GM19035 (cell line): ENCODE data around the gene GAK.

Source experiments
- ATAC-seq: cut with Tn5 transposase; IDR thresholded peaks from one replicate; pipeline ENCODE4 v1.9.1; 2021; ENCODE audit not compliant: unreplicated experiment

GAK gene

DNA sequence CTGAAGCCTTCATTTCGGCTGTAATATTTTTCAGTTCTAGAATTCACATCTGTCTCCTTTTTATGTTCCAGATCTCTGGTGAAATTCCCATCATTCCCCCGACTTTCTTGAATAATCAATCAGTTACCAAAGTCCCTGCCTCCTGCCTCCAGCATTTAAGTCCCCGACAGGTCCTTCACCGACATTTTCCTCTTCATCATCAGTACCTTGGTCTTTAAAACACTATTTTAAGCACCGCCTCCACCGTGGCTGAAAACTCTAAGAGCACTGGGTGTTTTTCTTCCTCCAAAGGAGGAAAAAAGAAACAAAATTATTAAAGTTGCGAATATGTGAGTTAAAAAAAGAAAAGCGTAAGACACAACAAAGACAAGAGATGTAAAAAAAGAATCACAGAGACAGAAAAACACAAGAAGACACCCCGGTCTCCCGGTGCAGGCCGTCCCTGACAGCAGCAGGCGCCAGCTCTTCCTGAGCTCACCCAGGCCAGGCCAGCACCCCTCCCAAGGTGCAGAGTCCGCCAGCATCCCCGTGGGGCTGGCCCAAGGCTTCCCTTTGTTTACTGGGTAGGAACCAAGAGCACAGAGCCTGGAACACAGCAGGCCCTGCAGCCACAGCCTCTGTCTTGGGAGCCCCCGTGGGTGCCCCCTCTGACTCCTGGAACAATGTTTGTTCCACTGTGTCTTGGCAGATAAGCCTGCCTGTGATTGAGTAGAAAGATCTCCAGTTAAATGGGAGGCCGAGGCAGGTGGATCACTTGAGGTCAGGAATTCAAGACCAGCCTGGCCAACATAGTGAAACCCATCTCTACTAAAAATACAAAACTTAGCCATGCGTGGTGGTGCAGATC, 56.9 kb downstream of the GAK start:
- ATAC-seq = no peak

DNA sequence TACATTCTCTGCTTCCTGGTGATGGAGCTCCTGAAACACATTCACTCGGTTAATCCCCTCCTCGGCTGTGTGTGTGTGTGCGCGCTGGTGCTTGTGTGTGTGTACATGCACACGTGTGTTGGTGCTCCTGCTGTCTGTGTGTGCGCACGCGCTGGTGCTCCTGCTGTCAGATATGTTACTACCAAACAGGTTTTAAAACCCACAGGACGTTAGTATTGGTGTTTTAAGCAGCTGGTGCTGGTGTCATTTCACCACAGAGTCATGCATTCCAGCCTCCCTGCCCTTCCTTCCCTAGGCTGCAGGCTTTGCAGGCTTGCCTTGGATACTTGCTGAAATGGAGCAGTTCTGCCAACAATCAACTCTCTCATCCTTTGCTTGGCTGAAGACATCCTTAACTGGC, 58.1 kb downstream of the GAK start:
- ATAC-seq = no peak

DNA sequence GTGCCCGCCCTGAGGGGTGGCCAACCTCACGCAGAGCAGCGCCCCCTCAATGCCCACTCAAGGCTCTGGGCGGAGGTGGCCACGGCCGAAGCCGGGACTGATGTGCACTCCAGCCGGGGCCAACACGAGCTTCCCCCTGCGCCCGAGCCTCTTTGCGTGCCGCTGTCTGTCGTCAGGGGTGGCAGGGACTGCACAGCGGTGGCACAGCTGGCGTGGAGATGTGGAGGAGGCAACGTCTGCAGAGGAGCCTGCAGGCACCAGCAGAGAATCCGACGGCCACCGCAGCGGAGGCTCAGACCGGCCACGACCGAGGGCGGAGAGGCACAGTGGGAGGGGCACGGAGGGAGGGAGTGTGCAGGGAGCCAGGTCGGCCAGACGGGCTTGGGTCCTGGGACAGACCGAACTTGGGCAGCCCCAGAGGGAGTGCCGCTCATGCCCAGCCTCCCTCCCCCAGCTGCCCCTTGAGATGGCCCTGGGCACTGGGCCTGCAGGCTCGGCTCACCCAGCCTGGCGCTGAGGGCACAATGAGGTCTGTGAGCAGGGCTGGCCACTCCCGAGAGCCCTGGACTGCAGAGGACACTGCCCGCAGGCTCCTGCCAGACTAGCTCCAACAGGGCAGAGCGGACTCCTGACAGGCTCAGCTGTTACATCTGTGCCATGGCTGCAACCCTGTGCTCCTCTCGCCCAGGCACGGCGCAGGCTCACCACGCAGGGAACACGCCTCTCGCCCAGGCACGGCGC, 59.7 kb downstream of the GAK start:
- no peak for ATAC-seq

DNA sequence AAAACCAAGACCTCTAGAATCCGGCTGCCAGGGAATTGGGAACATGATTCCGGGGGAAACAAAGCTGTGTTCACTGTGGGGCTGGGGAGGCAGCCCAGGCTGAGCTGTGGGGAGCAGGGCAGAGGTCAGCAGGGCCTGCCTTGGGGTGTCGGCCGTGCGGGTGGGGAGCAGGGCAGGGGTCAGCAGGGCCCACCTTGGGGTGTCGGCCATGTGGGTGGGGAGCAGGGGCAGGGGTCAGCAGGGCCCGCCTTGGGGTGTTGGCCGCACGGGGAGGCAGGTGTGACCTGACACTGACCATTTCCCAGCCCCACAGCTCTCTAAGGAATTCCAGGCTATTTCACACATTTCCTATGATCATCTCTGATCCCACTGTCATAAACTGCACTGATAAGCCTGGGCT, 60.6 kb downstream of the GAK start:
- no peak for ATAC-seq

DNA sequence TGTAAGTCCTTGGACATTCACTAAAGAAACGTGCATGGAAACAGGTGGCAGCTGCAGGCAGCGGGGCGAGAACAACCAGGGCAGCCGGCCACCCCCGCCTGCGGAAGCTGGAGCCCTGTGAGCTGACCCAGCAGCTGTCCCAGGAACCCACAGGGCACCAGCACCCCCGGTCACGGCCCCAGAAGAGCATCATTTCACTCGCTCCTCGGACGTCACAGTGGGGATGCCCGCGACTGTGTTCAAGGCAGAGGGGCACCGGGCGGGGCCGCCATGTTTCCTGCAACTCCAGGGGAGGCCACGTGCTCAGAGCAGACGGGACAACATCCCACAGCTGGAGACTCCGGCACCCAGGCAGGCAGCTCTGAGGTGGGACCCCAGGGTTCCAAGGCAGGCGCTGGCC, 61.2 kb downstream of the GAK start:
- no peak for ATAC-seq

DNA sequence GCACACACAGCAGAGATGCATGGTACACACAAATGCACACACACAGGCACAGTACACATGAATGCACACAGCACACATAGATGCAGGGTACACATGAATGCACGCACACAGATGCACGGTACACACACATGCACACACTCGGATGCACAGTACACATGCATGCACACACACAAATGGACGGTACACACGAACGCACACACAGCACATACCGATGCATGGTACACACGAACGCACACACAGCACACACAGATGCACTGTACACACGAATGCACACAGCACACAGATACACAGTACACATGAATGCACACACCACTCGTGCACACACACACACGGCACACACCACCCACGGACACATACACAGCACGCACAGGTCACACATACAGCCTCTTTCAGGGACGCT, 62.3 kb downstream of the GAK start:
- no peak for ATAC-seq

DNA sequence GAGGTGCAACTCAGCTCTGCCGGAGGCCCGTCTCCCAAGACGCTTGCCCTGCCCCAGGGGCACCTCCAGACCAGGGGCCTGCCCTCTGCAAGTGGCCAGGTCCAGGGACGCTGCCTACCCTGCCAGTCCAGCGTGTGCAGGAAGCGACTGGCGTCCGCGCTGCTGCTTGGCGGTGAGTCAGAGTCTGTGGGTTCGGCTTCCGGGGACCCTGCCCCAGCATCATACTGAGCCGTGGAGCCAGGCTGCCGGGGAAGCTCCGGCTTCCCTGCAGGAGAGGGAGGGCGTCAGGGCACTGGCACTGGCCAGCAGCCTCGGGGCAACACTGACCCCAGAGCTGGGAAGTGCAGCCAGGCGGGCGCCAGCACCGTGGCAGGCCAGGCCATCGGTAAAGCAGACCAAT, 63.7 kb downstream of the GAK start:
- ATAC-seq = no peak

DNA sequence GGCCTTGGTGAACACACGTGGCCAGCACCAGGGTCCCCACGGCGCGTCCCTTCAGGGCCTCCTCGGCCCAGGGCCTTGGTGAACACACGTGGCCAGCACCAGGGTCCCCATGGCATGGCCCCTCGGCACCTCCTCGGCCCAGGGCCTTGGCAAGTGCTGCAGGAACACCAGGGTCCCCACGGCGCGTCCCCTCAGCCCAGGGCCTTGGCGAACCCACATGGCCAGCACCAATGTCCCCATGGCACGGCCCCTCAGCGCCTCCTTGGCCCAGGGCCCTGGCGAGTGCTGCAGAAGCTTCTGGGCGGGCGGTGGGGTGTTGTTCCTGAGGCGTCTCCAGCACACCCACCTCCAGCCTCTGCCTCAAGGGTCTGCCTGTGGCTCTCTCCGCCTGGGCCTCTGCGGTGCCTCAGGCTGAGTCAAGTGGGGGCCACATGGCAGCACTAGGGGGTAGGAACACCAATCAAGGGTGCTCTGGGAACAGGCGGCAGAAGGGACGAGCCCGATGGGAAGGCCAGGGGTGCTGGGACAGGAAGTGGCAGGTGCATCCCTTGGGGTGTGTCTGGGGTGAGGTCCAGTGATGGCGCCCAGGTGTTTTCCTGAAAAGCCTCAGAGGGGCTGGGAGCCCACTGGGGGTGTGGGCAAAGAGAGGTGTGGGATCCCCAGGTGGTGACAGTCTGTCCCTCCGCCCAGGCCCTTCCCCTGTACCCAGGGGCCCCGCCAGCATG, 64.4 kb downstream of the GAK start:
- ATAC-seq = no peak

DNA sequence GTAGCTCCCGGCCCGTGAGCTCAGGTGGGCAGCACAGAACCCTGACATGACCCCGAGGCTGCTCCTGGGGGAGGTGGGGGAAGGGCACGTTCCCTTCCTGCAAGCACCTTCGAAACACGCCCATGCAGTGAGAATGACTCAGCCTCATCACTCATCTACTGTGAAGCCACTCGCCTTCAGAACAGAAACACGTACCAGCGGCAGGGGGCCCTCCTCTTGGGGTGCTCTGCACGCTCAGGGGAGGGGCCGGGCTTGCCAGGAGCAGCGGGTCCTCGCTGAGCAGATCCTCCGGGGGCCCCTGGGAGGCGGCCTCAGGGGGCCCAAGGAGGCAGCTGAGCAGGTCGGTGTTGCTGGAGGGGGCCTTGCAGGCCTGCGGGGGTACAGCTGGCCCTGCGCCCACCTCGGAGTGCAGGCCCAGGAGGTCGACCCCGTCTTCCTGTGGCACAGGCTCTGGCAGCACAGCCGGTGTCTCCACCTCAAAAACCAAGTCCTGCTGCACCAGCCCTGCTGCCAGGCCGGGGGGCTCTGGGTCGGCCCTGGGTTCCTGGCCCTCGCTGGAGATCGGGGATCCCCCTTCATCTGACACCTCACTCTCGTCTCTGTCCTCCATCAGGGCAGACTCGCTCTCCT, 65.2 kb downstream of the GAK start:
- ATAC-seq = no peak

DNA sequence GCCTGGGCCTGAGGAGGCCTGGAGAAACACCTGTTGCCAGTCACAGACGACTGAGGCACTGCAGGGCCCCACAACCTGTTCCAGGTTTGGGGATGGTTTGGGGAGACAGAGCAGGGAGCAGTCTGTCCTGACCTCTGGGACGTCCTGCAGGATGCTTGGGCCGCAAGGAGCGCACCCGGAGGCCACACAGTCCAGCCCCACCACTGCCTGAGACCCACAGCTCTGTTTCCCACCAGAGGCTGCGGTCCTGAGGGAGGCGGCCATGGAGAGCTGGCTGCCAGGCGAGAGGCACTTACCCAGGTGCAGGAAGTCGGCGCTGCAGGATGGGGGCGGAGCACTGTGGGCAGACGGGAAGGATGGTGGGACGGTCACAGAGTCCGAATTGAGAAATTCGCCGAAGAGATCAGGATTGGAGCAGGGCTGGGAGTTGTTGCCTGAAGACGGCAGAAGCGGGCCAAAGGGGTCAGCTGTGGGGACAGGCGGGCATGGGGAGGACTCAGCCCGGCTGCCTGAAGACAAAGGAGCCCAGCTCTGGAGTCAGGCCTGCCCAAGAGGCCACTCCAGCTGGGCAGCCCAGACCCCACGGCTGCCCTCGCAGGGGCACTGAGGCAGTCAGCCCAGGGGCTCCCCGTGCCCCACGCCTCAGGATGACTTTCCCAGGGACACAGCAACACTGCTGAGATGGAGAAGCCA, 65.9 kb downstream of the GAK start:
- ATAC-seq = no peak

DNA sequence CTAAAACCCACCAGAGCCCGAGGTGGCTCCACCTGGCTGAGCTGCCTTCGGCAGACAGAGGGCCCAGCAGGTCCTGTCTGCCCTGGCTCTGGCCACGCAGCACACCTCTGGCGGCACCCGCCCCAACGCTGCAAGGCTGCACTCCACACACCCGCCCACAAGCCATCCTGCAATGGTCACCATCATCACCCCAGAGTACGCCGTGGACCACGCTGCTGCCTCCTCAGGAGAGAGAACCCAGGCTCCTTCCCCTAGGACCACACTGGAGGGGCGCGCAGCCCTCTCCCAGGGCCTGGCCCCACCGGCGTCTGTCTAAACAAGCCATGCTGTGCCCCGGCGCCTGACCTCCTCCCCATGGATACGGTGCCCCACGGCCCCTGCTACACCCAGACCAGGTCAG, 66.5 kb downstream of the GAK start:
- no peak for ATAC-seq

DNA sequence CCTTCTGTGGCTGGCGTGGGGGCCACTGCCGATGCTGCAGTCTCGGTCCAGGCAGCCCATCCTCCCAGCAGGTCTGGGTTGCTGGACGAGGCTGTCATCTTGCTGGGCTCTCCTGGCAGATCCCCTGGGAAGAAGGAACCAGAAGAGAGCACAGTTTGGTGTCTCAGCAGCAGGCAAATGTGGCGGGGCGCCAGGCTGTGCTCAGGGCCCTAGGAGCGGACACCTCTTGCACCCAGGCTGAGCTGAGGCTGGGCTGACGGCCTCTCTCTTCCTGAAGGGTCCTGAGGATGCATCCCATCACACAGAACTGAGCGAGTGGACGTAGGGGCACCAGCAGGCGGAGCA, 67.0 kb downstream of the GAK start:
- ATAC-seq = no peak

DNA sequence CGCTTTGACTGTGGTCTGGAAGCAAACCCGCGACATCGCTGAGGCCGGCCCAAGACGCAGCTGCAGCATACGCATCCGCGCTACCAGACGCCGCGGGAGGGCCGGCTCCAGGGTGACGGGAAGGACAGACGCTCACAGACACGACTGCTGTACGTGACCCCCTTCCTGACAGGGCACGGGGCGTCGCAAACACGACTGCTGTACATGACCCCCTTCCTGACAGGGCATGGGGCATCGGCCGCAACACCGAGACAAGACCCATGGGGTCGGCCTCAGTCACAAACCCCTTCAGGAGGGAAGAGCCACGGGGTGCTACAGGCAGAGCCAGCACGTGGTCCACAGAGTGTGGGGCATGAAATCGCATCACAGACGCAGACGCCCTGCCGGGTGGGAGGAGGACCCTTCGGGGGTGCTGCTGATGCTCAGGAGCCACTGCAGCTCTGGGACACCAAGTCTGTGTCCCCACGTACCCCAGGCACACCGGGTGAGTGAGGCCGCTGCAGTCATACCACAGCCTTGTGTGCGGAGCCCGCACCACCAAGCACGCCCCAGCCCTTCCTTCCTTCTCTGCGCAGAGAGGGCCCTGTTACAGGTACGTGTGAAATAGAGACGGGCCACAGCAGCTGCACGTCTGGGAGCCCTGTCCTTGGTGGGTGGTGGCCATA, 67.5 kb downstream of the GAK start:
- ATAC-seq = no peak

DNA sequence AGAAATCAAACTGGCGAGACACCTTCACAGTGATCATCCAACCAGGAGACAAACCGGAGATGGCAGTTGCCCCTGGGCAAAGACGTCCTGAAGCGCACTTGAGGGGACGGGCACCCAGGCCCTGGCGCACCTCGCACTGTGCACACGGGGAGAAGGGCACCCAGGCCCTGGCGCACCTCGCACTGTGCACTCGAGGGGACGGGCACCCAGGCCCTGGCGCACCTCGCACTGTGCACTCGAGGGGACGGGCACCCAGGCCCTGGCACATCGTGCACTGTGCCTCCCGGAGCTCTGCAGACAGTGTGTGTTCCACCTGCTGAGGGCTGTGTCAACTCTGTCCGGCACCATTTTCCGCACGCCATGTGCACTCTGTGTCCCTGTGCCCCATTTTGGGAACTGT, 71.6 kb downstream of the GAK start:
- ATAC-seq = no peak

DNA sequence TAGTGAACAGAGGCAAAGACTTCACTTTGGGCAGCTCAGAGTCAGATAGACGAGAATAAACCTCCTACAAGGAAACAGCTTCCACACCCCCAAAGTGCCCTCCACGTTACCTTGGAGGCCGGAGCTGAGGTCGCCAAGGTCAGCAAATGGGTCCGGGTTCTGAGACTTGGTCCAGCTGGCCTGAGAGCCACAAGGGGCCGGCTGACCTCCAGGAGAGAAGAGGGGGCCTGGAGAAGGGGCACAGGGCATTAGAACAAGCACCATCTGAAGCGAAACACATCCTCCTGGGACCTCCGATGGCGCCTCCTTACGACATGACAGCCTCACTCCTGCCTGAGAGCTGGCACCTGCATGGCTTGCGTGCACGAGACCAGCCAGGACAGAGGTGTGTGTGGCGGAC, 72.6 kb downstream of the GAK start:
- no peak for ATAC-seq

DNA sequence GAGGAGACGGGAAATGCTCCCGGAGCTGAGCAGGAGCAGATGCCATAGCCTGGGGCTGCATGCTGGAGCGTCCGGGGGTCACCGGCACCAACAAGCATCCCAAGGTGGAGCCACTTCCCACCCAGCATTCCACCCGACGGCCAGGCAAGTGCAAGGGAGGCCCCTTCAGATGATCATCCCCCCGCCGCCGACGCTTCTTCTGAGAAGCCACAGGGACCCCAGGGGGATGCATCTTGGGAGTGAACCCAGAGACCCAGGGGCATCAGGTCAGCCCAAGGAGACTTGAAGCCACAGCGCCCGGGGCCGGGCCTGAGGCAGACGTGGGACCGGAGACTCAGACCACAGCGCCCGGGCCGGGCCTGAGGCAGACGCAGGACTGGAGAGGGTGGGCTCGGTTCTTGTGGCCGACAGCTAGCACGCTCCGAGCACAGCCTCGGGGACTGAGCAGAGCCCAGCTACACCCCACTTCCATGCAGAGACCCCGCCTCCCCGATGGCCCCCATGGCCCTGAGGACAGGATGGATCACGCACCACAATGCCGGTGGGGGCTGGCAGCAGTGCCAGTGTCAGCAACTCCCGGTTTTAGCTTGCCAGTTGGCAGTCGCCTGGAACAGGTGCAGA, 73.2 kb downstream of the GAK start:
- no peak for ATAC-seq

DNA sequence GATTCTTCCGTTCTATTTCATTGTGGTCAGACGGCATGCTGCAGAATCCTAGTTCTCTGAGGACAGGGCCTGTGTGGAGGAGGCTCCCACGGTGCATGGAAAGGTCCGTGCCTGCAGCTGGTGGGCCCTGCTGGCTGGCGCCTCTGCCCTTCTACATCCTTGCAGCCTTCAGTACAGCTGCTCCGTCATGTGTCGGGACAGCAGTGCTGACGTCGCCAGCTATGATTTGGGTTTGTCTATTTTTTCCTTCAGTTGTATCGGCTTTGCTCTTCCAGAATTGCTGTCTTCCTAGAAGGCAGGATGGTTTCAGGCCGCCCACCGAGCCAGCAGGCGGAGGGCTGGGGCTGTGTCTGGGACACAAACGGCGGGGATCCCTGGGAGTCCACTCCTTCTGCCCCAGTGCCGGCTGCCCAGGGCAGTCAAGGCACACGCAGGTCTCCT, 74.1 kb downstream of the GAK start:
- ATAC-seq = no peak

DNA sequence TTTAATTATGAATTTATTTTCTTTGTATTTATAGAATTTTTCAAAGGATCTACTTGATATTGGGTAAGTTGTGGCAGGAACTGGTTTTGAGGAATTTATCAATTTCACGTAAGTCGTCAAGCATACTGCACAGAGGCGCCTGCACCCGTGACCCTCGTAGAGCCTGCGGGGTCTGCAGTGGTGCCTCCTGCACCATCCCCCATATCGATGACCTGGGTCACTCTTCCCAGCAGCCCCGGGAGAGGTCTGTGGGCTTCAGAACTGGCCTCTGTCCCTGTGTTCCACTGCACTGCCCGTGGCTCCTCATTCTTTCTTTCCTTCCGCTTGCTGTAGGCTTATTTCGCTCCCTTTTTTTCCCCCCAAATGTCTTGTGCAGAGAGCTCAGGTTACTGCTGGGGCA, 74.7 kb downstream of the GAK start:
- ATAC-seq = no peak

DNA sequence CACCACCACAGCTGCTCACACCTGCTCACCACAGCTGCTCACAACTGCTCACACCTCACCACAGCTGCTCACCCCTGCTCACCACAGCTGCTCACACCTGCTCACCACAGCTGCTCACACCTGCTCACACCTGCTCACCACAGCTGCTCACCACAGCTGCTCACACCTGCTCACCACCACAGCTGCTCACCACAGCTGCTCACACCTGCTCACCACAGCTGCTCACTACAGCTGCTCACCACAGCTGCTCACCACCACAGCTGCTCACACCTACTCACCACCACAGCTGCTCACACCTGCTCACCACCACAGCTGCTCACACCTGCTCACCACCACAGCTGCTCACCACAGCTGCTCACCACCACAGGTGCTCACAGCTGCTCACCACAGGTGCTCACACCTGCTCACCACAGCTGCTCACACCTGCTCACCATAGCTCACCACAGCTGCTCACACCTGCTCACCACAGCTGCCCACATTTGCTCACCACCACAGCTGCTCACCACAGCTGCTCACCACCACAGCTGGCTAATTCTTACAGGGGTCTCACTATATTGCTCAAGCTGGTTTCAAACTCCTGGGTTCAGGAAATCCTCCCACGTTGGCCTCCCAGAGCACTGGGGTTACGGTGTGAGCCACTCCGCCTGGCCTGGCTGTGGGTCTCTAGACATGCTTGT, 75.8 kb downstream of the GAK start:
- ATAC-seq = no peak

DNA sequence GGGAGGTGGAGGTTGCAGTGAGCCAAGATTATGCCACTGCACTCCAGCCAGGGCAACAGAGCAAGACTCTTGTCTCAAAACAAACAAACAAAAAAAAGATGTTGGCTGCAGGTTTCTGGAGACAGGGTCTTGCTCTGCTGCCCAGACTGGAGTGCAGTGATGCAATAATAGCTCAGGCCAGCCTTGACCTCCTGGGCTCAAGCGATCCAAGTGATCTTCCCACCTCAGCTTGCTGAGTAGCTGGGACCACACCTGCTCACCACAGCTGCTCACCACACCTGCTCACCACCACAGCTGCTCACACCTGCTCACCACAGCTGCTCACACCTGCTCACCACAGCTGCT, 76.3 kb downstream of the GAK start:
- no peak for ATAC-seq
